GM08714 (cell line): ENCODE data around the gene TGOLN2.
"Not testable (repeated sequence)": the region's sequence is repeated elsewhere in the genome, so short reads cannot be mapped to it uniquely, and the experiment has no call there.

ENCODE experiments used
- H3K4me3 ChIP-seq: fragments of 200-500 bp; sonication (Bioruptor generic); 2 replicates; pipeline ENCODE4 v1.5.1; 2014; ENCODE audit warnings: mild to moderate bottlenecking, low read length, inconsistent platforms
- ZNF274 ChIP-seq: IDR thresholded peaks from 2 replicates; pipeline ENCODE4 v1.6.1; 2012; ENCODE audit warnings: mild to moderate bottlenecking, low read depth, low read length

TGOLN2 gene

DNA sequence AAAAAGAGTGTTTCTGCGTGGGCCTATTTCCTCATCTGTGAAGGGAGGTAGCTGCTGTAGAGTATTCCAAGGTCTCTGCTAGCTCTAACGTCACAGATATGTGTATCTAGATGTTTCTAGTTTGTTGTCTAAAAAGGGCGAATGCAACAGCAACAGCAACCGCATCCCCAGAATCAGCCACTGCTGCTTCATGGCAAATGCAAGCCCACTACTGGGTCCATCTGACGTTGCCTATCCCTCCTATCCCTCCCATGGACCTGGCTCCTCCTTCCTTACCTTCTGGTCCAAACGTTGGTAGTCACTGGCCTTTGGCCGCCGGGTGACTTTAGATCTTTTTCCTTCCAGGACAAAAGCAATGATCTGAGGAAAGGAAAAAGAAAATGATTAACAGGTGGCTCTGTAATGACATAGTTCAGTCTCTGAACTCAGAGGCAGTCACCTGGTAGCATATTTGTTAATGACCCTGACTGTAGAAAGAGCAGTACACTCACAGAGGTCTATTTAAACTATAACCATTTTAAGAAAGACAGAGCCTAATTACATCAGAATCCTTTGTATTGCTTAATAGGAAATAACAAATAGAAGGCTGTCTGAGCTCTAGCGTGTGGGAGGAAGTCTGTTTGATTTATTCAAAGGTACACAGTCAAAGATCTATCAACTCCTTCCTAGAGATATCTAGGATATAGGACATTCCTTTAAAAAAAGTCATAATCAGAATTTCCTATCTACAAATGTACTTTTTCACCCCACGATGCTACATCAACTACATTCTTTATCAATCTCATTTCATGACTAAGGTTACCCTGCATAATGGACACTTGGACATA lies 2.9 kb downstream of the TGOLN2 start:
- H3K4me3 ChIP-seq: peak overlapping the region; percentile 74
- no peak for TF ChIP-seq ZNF274

DNA sequence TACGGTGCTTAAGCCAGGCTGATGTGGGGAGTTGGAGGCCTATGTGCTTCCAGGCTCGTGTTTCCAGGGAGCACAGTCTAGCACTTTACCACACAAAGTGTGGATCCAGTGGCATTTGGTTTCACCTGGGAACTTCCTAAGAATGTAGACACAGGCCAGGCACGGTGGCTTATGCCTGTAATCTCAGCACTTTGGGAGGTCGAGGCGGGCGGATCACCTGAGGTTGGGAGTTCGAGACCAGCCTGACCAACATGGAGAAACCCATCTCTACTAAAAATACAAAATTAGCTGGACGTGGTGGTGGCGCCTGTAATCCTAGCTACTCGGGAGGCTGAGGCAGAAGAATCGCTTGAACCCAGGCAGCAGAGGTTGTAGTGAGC lies 3.8 kb downstream of the TGOLN2 start:
- not testable (repeated sequence) for H3K4me3 ChIP-seq

DNA sequence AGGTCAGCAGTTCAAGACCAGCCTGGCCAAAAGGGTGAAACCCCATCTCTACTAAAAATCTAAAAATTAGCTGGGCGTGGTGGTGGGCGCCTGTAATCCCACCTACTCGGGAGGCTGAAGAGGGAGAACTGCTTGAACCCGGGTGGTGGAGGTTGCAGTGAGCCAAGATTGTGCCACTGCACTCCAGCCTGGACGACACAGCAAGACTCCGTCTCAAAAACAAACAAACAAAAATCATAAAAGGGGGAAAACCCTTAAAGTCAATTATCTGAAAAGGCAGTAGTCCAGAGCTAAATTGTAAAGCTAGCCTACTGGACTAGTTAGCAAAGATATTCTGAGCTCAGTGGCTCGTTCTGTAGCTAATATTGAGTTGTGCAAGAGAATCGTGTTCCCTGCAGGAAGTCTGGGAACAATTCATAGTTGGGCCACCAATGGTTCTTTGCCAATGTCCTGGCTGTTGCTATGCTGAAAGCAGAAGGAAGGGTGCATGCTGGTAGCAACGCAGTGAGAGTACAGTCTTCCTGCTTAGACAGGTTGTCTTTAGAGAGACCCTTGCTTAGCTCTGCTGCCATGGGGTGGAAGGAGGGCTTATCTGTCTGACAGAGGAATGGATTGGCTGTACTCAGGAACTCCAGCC lies 4.3 kb downstream of the TGOLN2 start:
- no peak overlapping the region for H3K4me3 ChIP-seq
- TF ChIP-seq ZNF274: no peak

DNA sequence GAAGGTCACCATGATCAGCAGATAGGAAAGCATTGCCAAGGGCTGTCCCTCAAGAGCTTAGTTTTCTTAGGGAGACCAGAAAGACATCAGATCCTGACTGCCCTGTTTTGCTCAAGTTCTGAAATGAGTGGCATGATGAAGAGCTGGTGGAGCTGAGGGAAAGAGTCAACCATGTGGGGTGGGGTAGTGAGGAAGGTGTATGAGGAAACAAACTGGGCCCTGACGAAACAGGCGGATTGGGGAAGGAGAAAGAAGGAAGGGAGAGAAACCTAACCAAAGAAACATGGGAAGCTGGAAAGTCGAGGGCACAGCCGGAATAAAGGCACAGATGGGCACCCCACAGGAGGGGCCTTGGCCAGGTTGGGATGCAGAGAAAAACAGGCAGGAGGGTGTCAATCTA lies 8.0 kb downstream of the TGOLN2 start:
- no peak overlapping the region for H3K4me3 ChIP-seq
- TF ChIP-seq ZNF274: no peak

DNA sequence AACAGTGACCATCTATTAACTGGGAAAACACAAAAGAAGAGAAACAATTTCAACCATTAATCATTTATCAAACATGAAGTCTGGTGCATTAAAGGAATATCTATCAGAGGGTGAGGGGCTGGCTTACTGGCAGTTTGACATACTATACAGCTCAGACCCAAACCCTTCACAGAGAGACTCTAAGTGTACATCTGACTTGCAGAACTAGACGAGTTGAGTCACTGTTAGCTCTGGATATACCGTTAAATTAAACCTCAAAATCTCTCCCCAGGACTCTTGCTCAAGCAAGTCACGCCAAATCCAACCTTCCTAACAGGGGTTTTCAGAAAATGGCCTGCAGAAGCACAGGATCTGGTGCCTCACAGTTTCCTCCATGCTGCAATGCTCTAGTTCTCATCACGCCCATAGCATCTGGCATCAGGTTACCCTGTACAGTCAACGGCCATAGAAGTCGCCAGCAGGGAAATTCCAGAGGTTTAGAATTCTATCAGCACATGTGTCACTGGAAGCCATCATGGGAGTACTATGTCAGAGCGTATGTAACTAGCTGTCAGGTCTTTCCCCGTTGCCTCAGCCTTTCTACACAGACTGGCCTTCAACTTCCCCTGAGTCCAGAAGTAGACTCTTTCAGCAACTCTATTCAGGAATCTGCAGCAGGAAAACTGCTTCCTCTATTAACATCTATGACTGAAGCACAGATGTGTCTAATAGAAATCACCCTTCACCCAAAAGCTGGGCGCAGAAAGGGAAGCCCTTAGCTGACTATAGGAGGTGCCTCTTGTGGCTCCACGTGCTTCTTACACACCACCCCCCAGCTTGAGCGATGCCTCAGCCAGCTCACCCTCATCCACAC lies 9.3 kb downstream of the TGOLN2 start:
- no peak overlapping the region for H3K4me3 ChIP-seq
- TF ChIP-seq ZNF274: no peak

DNA sequence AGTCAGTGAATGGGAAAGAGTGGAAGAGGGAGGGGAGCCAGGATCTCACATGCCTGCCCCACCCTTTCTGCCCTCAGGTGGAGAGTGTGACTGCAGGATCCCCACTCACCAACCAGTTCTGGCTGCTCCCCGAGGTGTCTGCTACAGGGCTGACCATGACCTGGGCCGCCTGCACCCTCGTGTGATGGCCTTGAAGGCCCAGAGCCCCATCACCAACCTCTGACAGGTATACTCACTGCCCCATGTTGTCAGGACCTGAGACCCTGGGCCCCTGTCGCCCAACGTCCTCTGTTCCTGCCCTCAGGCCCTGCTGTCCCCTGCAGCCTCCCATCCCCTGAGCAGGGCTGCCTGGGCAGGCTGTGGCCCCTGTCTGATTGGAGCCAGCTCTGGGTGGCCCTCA lies 11.9 kb downstream of the TGOLN2 start:
- H3K4me3 ChIP-seq: not testable (repeated sequence)

DNA sequence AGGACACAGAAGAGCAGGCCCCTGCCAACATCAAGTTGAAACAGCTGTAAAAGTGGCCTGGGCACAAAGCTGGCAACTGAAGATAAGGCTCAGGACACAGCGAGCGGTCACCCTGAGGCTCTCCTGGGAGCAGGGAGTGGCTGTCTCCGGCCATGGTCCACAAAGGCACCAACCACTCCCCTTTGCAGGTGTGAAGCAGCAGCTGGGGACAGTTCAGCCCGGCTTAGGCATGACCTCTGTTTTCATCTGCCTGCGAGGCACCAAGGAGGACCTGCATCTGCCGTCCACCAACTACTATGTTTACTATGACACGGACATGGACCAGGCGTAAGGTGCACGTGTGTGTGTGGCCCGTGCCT lies 12.9 kb downstream of the TGOLN2 start:
- no peak overlapping the region for H3K4me3 ChIP-seq
- TF ChIP-seq ZNF274: no peak

DNA sequence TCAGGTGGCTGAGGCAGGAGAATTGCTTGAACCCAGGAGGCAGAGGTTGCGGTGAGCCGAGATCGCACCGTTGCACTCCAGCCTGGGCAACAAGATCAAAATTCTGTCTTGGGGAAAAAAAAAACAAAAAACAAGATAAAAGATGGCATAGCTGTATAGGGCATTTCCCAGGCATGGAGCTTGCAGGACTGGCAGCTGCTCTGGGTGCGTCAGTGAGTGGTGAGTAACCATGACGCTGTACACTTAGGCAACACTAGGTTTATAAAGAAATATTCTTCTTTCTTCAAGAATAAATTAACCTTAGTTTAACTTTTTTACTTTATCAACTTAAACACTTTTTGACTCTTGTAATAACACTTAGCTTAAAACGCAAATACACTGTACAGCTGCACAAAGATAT lies 15.4 kb downstream of the TGOLN2 start:
- H3K4me3 ChIP-seq: no peak overlapping the region
- TF ChIP-seq ZNF274: no peak

DNA sequence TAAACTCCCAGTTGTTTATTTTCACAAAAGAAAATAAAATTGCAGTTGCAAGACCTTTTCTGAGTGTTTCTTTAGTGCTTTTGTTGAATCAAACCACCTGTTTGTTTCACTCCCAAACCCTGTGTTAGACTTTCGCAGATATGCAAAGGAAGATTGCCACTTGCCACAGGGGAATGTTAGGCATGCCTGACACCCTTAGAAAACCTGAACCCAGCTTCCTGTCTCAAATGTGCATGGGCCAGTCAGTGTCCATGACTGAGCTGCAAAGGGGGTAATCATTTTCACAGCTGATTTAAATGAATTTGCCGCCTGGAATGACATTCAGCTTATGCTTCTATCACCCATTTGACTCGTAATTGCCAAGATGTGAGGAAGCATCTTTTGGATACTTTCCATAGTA lies 17.5 kb downstream of the TGOLN2 start:
- no peak for TF ChIP-seq ZNF274
- H3K4me3 ChIP-seq: no peak overlapping the region

DNA sequence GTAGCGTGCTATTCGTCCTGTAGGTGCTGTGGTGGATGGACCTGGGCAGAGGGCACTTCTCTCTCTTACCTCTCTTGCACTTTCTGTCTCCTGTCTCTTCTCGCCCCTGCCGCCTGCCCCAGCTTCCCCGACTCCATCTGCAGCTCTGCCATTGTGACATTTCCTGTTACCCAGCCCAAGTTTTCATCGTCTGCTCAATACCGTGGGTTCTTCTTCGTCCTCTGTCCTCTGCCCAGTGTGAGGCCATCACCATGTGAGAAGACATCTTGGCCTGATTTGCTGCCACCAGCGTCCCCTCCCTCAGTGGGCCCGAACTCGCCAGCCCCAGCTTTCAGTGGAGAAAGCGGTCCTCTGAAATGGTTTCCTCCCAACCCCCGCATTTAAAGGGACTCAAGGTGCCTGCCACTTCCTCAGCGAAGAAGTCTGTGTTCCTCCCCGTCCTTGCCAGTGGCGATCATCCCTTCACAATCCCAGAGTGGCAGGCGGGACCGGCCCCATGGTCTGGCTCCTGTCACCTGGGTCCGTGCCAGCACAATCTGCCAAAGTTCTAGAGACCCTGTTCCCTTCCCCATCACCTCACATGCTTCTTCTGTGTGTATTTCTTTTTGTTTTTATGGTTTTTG lies 18.0 kb downstream of the TGOLN2 start:
- H3K4me3 ChIP-seq: no peak overlapping the region; the same call in 1 of the 2 replicates
- no peak for TF ChIP-seq ZNF274

DNA sequence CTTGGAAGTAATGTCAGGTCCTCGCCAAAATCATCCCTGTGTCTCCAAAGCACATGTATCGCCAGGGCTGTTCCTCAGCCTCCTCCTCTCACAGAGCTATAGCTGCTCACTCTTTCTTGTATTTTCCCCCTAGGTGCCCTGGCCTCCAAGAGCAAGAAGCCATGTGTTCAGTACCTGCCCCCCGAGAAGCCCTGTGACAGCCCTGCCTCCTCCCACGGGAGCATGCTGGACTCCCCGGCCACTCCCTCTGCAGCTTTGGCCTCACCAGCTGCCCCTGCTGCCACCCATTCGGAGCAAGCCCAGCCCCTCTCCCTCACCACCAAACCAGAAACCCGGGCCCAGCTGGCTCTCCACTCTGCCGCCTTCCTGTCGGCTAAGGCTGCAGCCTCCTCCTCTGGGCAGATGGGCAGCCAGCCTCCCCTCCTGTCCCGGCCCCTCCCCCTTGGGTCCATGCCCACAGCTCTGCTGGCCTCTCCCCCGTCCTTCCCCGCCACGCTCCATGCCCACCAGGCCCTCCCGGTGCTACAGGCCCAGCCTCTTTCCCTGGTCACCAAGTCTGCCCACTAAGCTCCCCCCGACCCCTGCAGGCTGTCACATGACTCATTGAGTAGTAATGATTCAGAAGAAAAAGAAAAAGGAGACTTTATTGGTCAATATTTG lies 18.8 kb downstream of the TGOLN2 start:
- no peak for TF ChIP-seq ZNF274
- no peak overlapping the region for H3K4me3 ChIP-seq

DNA sequence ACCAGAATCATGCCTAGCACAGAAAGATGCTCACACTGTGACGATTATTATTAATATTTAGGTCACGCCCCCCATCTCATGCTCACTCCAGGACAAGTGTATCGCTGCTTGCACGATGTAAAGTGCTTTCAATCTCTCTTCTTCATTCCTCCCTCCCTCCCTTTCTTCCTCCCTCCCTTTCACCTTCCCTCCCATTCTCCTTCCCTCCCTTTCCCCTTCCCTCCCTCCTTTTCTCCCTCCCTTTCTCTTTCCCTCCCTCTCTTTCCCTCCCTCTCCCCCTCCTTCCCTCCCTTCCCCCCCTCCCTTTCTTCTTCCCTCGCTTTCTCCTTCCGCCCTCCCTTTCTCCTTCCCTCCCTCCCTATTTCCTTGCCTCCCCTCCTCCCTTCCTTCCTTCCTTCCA lies 19.6 kb downstream of the TGOLN2 start:
- TF ChIP-seq ZNF274: no peak
- no peak overlapping the region for H3K4me3 ChIP-seq

DNA sequence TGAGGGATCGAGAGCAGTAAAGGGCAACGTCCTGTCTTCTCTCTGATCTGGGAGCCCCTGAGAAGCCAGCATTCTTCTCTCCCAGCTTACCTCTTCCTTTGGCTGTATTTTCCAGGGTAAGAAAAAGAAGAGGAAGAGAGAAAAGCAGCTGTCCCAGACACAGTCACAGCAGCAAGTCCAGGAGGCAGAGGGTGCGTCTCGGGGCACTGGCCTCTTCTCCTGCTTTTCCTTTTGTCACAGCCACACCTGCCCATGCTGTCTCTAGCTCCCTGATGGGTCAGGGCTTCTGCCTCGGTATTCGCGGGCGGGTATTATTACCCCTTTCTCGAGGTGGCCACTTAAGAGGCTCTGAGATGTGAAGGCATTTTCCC lies 20.3 kb downstream of the TGOLN2 start:
- no peak overlapping the region for H3K4me3 ChIP-seq
- no peak for TF ChIP-seq ZNF274

DNA sequence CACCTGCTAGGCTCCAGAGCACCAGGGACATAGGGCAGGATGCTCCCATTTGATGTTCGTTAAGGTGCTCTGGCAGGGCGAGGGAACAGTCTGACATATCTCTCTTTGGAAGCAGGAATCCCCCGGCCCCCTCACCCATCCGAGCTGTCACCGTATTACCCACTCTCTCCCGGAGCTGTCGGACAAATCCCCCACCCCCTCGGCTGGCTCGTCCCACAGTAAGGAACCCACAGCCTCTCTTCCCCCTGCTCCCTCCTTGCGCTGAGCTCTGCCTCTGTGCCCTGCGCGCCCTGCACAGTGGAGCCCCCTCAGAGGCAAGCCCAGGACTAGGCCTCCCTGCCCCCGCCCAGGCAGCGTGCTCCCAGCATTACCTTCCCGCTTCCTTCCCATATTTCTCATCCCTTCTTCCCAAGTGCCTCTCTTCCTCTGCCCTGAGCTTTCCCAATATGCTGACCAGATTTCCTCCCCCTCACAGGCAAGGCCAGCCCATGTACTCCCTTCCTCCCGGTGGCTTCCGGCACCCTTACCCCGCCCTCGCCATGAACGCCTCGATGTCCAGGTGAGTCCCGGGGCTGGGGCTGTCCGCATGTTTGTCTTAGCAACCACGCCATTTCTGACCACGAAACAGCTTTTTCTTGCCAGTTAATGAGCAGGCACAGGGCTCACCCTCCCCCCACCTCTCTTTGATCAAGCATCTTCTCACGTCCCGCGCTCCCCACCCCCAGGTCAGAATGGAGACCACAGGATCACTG lies 23.8 kb downstream of the TGOLN2 start:
- TF ChIP-seq ZNF274: no peak
- no peak overlapping the region for H3K4me3 ChIP-seq
